CD4-positive, alpha-beta T cell treated with Interleukin-4 for 4 hours (primary cell): ENCODE measurements around the gene RGS13.

Experiments used
- DNase-seq: peaks from one replicate; pipeline ENCODE4 v3.0.0-alpha.2; 2020

The RGS13 gene

GRCh38 chr1:192627901-192628300 is 8.0 kb upstream of the RGS13 start:
- no peak for DNase-seq

- no peak for DNase-seq
Measured at GRCh38 chr1:192628396-192629057, 7.4 kb upstream of the RGS13 start.

- no peak for DNase-seq
Measured at GRCh38 chr1:192629612-192630011, 6.3 kb upstream of the RGS13 start.

- DNase-seq, result no peak
Measured at GRCh38 chr1:192630521-192631287, 5.2 kb upstream of the RGS13 start.

- no peak for DNase-seq
Measured at GRCh38 chr1:192631749-192632148, 4.2 kb upstream of the RGS13 start.

- DNase-seq, result no peak
Measured at GRCh38 chr1:192632188-192632587, 3.8 kb upstream of the RGS13 start.

- DNase-seq, result no peak
Measured at GRCh38 chr1:192632641-192633532, 3.1 kb upstream of the RGS13 start.

GRCh38 chr1:192633533-192634253 is 2.3 kb upstream of the RGS13 start:
- DNase-seq, result no peak

- no peak for DNase-seq
Measured at GRCh38 chr1:192635041-192635440, 906 bp upstream of the RGS13 start.

- DNase-seq, result no peak
Measured at GRCh38 chr1:192639607-192640368, 3.8 kb downstream of the RGS13 start.

GRCh38 chr1:192652159-192652558 is 16.2 kb downstream of the RGS13 start:
- no peak for DNase-seq

- no peak for DNase-seq
Measured at GRCh38 chr1:192654120-192654519, 18.2 kb downstream of the RGS13 start.

GRCh38 chr1:192654591-192655251 is 18.8 kb downstream of the RGS13 start:
- no peak for DNase-seq

GRCh38 chr1:192657760-192658159 is 21.8 kb downstream of the RGS13 start:
- DNase-seq, result no peak

- DNase-seq, result no peak
Measured at GRCh38 chr1:192658255-192658654, 22.3 kb downstream of the RGS13 start.

- no peak for DNase-seq
Measured at GRCh38 chr1:192660613-192661012, 24.7 kb downstream of the RGS13 start.

- no peak for DNase-seq
Measured at GRCh38 chr1:192668409-192668983, 32.5 kb downstream of the RGS13 start.

GRCh38 chr1:192669174-192669573 is 33.2 kb downstream of the RGS13 start:
- DNase-seq, result no peak

- DNase-seq, result no peak
Measured at GRCh38 chr1:192675716-192676115, 39.8 kb downstream of the RGS13 start.

- DNase-seq, result no peak
Measured at GRCh38 chr1:192678099-192678498, 42.2 kb downstream of the RGS13 start.

- no peak for DNase-seq
Measured at GRCh38 chr1:192682335-192682734, 46.4 kb downstream of the RGS13 start.
